GM15510 (cell line): ENCODE results near the gene SYTL3.

Experiments used
- POLR2A ChIP-seq: IDR thresholded peaks from 3 replicates; pipeline ENCODE4 v1.6.1; 2011; ENCODE audit warnings: borderline replicate concordance; ENCODE audit not compliant: insufficient read length; ENCODE audit errors: extremely low read depth

Gene SYTL3

DNA sequence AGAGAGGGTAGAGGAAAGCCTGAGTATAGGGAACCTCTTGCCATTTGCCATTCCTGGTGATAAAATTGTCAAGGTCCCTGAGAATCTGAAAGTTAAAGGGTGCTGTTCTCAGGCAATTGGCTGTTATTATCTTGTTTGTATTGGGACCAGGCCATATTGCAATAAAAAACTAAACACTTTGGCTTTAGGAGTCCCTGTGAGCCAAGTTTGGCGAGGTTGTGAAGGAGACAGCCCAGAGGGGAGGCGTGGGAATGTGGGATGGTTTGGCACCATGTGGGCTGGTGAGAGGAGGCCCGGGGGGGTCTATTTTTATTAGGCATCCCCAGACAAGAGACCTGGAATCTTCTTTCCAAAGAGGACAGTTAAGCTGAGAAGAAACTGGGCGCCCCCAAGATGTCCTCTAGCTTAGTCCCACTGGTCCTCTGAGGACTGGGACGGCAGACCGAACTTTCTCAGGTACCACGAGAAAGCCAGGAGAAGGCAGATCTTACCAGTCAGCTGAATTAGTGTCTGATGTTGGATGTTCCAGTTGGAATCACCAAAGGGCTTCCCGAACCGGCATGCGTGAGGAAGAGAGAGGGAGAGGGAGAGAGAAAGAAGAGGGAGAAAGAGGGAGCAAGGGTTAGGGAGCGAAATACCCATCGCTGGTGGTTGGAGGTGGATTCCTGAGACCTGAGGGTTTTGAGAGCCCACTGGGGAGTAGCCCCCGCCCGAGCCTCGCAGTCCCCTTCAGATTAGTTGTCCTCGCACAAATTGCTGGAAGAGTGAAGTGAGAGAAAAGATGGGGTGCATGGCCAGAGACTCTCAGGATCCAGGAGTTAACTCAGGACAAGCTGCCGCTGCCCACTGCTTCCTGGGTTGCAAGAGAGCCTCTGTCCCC is 29.7 kb upstream of the SYTL3 start:
- TF ChIP-seq POLR2A, result no peak

DNA sequence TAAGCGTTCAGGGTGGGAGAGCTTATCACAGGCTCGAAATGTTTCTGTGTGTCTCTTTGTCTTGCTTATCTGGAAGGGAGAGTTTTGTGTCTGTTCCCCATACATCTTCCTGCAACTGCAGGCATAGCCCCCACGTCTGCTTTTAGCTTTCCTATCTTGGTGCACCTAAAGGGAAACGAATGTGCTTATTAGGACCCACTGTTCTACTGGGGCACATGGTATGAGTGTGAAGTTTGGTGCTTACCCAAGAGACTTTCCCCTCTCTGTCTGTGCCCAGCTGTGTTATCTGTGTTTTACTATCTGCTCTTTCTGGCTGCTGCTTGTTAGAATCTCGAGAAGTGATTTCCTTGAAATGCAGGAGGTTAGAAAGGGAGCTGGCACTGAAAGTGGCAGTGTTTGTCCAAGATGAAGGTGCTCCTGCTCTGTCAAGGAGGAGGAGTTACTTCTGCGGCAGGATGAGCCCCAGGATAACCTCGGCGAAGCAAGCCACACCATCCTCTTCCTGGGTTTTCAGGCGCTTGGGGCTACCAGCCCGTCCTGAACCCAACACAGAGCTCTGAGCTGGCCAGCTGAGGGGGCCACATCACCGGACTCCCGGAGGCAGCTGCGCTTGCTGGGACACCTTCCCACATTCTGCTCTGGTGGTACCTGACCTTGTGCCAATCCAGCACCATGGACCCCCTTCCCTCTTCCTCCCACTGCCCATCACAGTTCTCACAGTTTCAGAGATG is 28.7 kb upstream of the SYTL3 start:
- TF ChIP-seq POLR2A, result no peak

DNA sequence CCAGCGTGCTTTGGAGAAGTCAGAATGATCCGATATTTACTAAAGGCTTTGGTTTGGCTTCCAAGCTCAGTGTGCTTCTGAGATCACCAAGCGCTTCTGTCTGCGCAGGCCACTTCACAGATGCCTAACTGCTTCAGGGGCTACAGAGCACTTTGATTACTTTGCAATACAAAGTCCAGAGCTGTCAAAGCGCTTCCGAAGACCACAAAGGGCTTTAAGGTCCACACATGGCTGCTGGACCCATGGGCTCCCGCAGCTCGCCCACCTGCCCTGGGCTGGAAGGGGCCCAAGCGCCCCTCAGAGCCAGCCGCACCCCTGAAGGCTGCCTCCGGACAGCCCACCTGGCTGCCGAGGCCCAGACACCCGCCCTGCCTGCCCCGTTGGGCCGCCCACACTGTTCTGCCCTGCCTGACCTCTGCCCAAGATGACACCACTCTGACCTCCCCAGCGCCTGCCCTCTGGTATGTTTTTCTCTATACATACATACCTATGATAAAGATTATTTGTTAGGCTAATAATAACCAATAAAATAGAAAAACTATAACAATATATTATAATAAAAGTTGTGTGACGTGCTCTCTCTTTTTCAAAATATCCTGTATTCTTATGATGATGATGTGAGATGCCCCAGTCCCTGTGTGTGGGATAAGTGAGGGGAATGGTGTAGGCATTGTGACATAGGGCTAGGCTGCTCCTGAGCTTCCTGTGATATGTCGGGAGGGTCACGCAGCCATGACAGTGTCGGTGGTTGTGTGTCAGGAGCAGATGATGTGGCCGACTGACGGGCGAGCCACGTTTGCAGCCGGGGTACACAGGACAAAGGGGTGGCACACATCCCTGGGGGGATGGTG is 27.9 kb upstream of the SYTL3 start:
- no peak for TF ChIP-seq POLR2A

DNA sequence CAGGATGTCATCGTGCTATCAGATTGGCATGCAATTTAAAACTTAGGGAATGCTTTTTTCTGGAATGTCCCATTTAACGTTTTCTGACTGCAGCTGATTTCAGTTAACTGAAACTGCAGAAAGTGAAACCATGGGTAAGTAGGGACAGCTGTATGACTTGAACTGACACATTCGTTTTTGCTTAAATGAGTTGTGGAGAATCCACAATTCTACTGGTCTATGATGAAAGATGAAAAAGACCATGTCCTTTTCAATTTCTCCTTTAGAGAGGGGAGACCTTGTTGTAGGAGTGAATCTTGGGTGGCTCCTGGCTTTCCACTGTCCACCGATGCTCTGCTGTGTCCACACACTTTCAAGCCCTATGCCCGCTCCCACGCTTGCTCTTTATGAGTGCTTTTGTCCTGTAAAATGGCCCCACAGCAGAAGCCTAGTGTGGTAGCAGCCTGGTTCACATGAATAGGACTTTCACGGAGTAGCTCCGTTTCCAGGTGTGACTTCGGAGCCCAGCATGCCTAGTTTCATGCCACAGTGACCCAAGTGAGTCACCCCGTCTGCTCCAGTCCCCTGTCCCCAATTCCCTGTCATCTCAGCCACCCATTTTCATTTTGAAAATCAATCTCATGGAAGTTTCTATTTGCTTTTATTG is 27.2 kb upstream of the SYTL3 start:
- no peak for TF ChIP-seq POLR2A

DNA sequence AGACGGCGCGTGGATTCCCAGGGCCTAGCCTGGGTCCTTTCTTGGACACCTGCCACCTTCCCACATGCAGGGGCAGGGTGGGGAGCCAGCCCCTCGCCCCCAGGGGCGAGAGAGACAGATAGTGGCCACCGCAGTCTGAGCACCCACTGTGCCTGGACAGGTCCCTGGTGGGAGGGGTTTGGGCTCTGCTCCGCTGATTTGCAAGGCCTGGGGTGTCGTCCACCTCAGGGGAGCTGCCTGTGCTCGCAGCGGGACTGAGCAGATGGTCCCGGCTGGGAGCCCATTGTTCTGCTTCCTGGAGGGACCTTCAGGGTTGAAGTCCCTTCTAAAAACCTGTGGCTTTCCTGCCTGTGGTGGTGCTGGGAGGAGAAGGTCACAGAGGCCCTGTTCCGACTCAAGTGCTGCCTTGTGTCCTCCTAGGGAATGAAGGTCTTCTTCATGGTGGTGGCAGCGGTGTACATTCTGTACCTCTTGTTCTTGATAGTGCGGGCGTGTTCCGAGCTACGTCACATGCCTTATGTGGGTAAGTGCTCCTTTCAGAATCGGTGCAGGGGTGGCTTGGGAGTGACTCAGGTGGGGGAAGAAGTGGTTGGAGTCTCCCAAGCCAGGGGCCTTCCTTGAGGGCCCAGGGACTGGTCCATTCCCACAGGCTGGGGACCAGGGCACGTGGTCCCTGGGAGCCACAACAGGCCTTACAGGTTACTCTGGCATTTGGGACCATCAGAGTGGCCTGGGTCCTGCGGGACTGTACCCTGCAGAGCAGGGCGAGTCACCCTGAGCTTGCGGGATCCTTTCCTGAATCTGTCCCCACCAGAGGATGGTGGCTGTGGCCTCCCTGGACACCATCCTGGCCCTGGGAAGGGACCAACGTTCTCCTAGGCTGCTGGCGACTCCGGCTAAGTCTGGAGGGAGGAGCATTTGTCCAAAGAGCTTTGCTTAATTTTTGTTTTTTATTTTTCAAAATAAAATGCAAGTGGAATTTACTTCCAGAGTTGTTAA is 24.9 kb upstream of the SYTL3 start:
- TF ChIP-seq POLR2A, result no peak

DNA sequence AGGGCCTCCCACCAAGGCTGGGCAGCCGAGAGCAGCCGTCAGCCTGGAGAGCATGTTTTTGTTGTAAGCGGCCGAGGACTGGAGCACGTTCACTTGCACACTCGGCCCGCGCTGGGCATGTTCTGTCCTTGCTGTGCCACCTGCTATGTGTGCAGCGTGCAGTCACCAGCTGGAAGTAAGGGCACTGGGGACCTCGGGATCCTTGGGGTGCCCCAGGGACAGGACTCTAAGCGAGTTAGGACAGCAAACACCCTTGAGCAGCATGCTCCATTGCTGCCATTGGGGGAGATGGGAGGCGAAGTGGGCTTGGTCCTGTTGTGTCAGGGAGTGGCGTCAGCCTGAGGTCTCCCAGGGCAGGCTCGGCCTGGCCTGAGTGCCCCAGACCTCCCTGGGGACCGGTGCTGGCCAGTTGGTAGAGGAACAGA is 24.0 kb upstream of the SYTL3 start:
- TF ChIP-seq POLR2A, result no peak

DNA sequence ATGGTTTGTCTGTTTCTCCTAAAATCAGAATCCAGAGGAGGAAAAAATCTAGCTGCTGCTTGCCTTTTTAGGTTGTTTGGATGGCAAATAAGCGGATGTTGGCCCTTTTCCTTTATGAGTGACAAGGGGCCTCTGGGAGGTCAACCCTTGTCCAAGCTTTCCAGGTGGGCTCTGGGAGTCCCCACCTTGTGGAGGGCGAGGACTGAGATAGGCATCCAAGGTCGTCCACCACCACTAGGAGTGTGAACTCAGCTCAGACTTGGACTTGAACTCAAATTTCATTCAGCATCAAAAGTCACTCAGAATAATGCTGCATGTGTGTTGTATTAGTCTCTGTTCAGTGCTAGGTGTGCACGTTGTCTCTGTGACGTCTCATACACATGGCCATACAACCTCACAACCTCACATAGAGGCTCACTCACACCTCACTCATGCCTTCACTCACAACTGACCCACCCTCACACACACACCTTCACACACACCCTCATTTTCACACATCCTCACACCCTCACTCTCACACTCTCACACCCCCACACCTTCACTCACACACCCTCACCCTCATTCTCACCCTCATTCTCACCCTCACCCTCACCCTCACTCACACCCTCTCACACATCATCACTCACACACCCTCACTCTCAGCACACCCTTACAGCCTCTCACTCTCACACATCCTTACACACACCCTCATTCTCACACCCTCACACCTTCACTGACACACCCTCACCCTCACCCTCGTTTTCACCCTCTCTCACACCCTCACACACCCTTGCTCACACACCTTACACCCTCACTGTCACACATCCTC is 23.3 kb upstream of the SYTL3 start:
- no peak for TF ChIP-seq POLR2A

DNA sequence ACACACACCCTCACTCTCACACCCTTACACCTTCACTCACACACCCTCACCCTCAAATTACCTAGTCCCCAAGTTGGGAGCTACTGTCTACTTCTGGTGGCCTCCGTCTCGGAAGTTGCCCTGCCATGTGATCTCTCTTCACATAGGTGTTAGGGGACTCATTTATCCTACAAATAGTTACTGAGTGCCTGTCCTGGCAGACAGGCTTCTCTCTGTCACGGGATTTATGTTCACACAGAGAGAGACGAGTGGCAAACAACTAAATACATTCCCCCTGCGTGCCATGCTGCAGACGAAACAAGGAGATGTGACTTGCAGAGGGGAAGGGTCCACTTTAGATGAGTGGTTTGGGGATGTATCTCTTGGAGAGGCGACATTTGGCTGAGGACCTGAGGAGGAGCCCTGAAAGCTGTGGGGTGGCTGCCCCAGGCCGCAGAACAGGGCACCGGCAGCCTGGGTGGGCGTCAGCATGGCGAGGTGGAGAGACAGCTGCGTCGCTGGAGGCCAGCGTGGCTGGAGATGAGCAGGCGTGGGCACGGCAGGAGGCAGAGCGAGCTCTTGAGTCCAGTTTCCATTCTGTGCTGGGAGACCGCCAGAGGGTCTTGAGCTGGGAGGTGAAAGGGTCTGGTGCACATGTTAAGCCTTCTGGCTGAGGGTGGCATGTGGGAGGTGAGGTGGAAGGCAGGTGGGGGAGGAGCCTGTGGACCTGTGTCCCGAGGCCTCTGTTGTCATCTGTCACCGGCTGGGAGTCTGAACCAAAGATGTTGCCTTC is 22.5 kb upstream of the SYTL3 start:
- no peak for TF ChIP-seq POLR2A

DNA sequence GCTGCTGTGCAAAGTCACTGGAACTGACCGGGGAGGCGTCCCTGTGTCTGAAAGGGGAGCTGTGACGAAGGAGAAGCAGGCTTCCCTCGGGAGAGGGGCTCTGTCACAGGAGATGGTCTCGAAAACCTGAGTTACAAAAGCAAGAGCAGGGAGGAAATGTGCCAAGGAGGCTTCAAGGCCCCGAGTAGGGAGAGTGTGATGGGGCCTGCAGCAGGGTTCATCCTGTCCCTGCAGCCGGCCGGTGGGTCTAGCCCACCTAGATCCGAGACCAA is 22.0 kb upstream of the SYTL3 start:
- no peak for TF ChIP-seq POLR2A

DNA sequence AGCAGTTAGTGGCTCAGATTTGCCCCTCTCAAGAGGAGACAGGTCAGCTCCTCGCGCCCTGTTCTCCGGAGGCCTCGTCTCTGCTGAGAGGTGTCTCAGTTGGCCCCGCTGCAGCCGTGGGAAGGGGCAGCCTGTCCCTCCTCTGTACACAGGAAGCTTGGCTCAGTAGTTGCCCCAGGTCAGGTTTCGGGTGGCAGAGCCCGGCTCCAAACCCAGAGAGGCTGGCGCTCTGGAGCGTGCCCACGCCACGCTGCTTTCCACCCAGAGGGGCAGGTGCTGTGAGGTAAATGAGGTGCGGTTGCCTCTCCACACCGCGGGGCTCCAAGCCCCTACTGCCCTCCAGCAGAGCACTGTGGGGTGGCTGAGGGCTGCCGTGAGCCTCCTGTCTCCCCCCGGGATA is 21.3 kb upstream of the SYTL3 start:
- TF ChIP-seq POLR2A, result no peak

DNA sequence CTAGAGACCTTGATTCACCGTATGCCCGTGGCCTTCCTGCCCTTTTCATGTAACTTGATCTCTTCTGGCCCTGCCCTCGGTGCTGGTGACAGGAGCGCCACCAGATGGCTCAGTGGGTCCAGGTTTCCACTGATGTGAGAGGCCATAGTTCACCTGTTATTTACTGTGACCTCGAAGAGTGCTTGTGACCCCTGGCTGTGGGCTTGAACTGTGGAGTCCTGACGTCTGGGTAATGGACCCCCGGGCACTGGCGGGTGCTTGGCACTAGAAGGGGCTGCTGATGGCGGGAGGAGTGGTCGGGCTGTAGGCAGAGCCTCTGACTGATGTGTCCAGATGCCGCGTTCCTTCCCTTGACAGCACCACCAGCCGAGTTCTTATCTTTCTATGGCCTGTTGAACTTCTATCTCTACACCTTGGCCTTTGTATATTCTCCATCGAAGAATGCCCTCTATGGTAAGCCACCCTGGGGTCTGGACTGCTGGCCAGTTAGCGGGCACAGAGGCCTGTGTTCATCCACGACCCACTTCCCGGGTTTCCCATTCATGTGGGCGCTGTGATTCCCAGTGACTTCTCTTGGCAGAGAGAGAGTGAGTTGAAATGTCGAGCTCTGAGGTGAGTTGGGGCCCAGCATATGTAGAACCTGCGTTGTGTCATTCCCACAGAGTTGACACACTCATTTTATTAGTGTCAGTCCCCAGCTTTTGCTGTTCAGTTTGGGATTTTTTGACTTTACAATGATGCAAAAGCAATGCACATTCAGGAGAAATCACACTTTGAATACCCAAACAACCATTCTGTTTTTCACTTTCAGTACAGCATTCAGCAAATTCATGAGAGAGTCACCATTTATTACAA is 20.3 kb upstream of the SYTL3 start:
- no peak for TF ChIP-seq POLR2A
